Thymus (tissue), 11 donors: ENCODE measurements around the gene ASCL3. TPM values are rescaled to one million over a fixed set of nuclear protein-coding genes. Genes with fewer than 3 reads are reported as not detected.

ENCODE experiments used
- DNase-seq, 9 donors: peaks; one replicate each; pipeline ENCODE4 v3.0.0-alpha.2; 2013; ENCODE audit warnings: low spot score in 9 of 9, low read depth in 6 of 9, missing footprints in 1 of 9
- H3K27ac ChIP-seq, 2 donors: one replicate each; pipeline ENCODE4 v1.5.1; 2013; ENCODE audit warnings: control low read depth in 1 of 2, low read depth in 1 of 2, low read length in 1 of 2, mild to moderate bottlenecking in 1 of 2, moderate library complexity in 1 of 2
- H3K27me3 ChIP-seq, 2 donors: one replicate each; pipeline ENCODE4 v1.5.1; 2013; ENCODE audit warnings: low read length in 1 of 2; ENCODE audit not compliant: control insufficient read depth in 2 of 2, insufficient read depth in 1 of 2
- H3K36me3 ChIP-seq, 2 donors: one replicate each; pipeline ENCODE4 v1.5.1; 2013; ENCODE audit warnings: low read length in 1 of 2, mild to moderate bottlenecking in 1 of 2, moderate library complexity in 1 of 2; ENCODE audit not compliant: control insufficient read depth in 2 of 2, insufficient read depth in 2 of 2
- H3K4me1 ChIP-seq, 2 donors: one replicate each; pipeline ENCODE4 v1.5.1; 2013; ENCODE audit warnings: low read length in 2 of 2; ENCODE audit not compliant: control insufficient read depth in 2 of 2, insufficient read depth in 2 of 2
- H3K4me3 ChIP-seq, 2 donors: one replicate each; pipeline ENCODE4 v1.5.1; 2013; ENCODE audit warnings: low read length in 2 of 2, control low read depth in 1 of 2, mild to moderate bottlenecking in 1 of 2
- H3K9me3 ChIP-seq, 2 donors: one replicate each; pipeline ENCODE4 v1.5.1; 2013; ENCODE audit warnings: low read length in 1 of 2, mild to moderate bottlenecking in 1 of 2; ENCODE audit not compliant: control insufficient read depth in 2 of 2, insufficient read depth in 1 of 2
- WGBS: extraction: QIAGEN DNeasy Blood & Tissue Kit; methylation state at CpG from one replicate; pipeline ENCODE4 v1.1.7; 2013; 5-methylcytosine and 5-hydroxymethylcytosine counted together
- polyA plus RNA-seq: library from polyadenylated mRNA; stranded (reverse); fragments of 200-250 nt; gene quantifications from one replicate; pipeline ENCODE4 v1.2.3, GENCODE V29; 2013
- total RNA-seq: library from RNA; stranded (reverse); fragments of 120-200 nt; gene quantifications from one replicate; pipeline ENCODE4 v1.2.4, GENCODE V29; 2013
- donor health status: healthy.

Gene ASCL3
- total and polyA plus RNA-seq, 2 donors = 2.9 TPM; not detected in 1

DNA sequence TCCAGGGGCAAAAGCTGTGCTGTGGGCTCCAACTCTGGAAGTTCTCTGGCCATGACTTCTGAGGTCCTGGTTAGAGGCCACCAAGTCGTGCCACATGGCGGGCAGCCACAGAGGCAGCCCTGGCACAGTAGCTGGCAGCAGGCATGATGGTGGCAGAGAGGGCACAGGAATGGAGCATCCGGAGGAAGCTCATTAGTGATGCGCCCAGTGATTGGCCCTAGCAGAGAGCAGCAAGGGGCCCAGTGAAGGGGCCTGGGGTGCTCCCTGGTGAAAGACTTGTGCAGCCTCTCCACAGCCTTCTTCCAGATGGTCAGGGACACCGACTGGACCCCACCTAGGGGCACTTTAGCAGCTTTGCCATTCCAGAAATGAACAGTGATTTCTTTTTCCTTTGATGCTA lies 17.1 kb downstream of the ASCL3 start:
- Histone ChIP-seq H3K36me3 (peaks cover 21 to 47% of the 10 kb centered on the region in 2 donors), H3K27me3 (no peaks in the 10 kb centered on the region), H3K9me3 (no peaks in the 10 kb centered on the region), H3K27ac (no peak overlapping the region), H3K4me3 (no peak overlapping the region), H3K4me1 (peaks cover 0 to 4% of the 10 kb centered on the region in 2 donors)
- DNase-seq = no peak
- WGBS = 95% methylated on average over 5 of the region's 5 CpGs

GRCh38 chr11:8922691-8923090 lies 20.1 kb downstream of the ASCL3 start:
- H3K4me1 ChIP-seq = no peaks in the 10 kb centered on the region

GRCh38 chr11:8917157-8917825 lies 25.5 kb downstream of the ASCL3 start:
- H3K27me3 ChIP-seq = no peaks in the 10 kb centered on the region
- H3K4me3 ChIP-seq = no peak overlapping the region
- H3K9me3 ChIP-seq = no peaks in the 10 kb centered on the region
- H3K36me3 ChIP-seq = peaks cover 35 to 68% of the 10 kb centered on the region in 2 donors
- DNase-seq = no peak
- peak overlapping the region in 1 of 2 donors; percentile 52 for H3K27ac ChIP-seq
- H3K4me1 ChIP-seq = peaks cover 0 to 22% of the 10 kb centered on the region in 2 donors
- 92% methylated on average over 5 of the region's 5 CpGs for WGBS

More at GRCh38 chr11:8922691-8923090, 20.1 kb downstream of the ASCL3 start:
- Histone ChIP-seq H3K36me3 (peaks cover 38 to 75% of the 10 kb centered on the region in 2 donors), H3K9me3 (no peaks in the 10 kb centered on the region), H3K27ac (no peak overlapping the region), H3K27me3 (no peaks in the 10 kb centered on the region), H3K4me3 (no peak overlapping the region)
- WGBS = 96% methylated on average over 5 of the region's 5 CpGs
- DNase-seq = no peak

DNA sequence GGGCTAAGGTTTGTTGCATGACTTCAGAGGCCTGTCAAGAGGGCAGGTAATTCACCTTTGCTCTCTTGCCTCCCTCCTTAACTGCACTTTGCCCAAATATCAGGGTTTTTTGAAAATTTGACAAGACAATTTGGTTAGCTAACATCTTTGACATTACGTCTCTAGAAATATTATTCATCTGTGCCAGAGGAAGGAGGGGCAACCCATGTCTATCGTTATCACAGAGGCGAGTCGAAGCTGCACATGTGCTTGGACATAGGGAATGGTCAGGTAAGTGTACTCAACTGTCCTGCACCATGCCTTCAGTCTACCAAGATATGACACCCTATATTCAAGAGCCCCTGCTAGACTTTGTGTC lies 28.2 kb downstream of the ASCL3 start:
- Histone ChIP-seq H3K27ac (peak overlapping the region in 1 of 2 donors; percentile 70), H3K36me3 (peaks cover 19 to 42% of the 10 kb centered on the region in 2 donors), H3K4me3 (peak overlapping the region in 1 of 2 donors; percentile 30), H3K4me1 (peaks cover 0 to 31% of the 10 kb centered on the region in 2 donors), H3K9me3 (peaks cover 0 to 1% of the 10 kb centered on the region in 2 donors), H3K27me3 (peaks cover 0 to 9% of the 10 kb centered on the region in 2 donors)
- 91% methylated on average over 4 of the region's 4 CpGs for WGBS
- no peak for DNase-seq

- Histone ChIP-seq H3K36me3 (peaks cover 19 to 39% of the 10 kb centered on the region in 2 donors), H3K4me1 (peaks cover 0 to 31% of the 10 kb centered on the region in 2 donors), H3K27ac (peak overlapping the region; percentile 70 to 81), H3K27me3 (peaks cover 0 to 13% of the 10 kb centered on the region in 2 donors), H3K4me3 (peak overlapping the region; percentile 11 to 30), H3K9me3 (peaks cover 0 to 1% of the 10 kb centered on the region in 2 donors)
- WGBS = 7% methylated on average over 9 of the region's 9 CpGs
- DNase-seq = peak in 7 of 9 donors; percentile 18 to 76 (median 45)
Measured at GRCh38 chr11:8913961-8914660, 28.7 kb downstream of the ASCL3 start.

DNA sequence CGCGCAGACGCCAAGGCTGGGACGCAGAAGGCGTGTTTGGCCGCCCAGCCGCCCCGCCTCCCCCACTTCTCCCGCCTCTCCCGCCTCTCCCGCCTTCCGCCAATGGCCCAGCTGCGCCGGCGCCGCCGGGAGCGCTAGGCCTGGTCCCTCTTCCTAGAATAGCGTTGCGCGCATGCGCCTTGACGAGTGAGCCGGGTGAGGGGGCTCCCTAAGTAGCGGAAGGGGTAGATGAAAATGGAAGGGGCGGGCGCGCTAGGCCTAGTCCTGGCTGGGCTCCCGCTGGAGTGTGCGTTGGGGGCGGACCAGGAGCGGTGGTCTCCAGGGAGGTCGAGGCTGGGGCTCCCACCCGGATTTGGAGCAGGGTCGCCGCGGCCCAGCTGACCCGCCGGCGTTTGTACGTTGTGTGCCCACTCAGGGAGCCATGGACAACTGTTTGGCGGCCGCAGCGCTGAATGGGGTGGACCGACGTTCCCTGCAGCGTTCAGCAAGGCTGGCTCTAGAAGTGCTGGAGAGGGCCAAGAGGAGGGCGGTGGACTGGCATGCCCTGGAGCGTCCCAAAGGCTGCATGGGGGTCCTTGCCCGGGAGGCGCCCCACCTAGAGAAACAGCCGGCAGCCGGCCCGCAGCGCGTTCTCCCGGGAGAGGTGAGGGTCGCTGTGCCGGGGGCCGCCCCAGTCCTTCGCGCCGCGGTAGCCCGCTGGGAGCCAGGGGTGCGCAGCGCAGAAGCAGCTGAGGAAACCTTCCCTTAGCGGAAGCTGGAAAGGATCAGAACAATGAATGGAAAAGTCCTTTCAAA lies 31.6 kb downstream of the ASCL3 start, which contains the start of gene AKIP1:
Gene AKIP1 (plus strand): TSS at position 161 of the 795 bp plus-strand sequence. CDS start 261 bp downstream, at position 422.
- Histone ChIP-seq H3K4me1 (peaks cover 0 to 28% of the 10 kb centered on the region in 2 donors), H3K9me3 (peaks cover 0 to 1% of the 10 kb centered on the region in 2 donors), H3K4me3 (peak within 1 kb of the TSS; percentile 88 to 95), H3K27ac (peak within 1 kb of the TSS; percentile 83 to 84), H3K27me3 (peaks cover 0 to 18% of the 10 kb centered on the region in 2 donors), H3K36me3 (peaks cover 0 to 11% of the 10 kb centered on the region in 2 donors)
- peak; percentile 76 to 93 (median 82) for DNase-seq
- WGBS = under 1% methylated on average over 68 of the region's 68 CpGs

GRCh38 chr11:8910649-8911026 lies 32.2 kb downstream of the ASCL3 start:
- peaks cover 0 to 9% of the 10 kb centered on the region in 2 donors for H3K36me3 ChIP-seq
- H3K27ac ChIP-seq = no peak overlapping the region
- peaks cover 0 to 28% of the 10 kb centered on the region in 2 donors for H3K4me1 ChIP-seq
- H3K4me3 ChIP-seq = peak overlapping the region; percentile 88 to 95
- peak in 1 of 9 donors; percentile 11 for DNase-seq
- H3K9me3 ChIP-seq = peaks cover 0 to 1% of the 10 kb centered on the region in 2 donors
- 3% methylated on average over 19 of the region's 19 CpGs for WGBS
- peaks cover 0 to 18% of the 10 kb centered on the region in 2 donors for H3K27me3 ChIP-seq

GRCh38 chr11:8908099-8908498 lies 34.7 kb downstream of the ASCL3 start:
- Histone ChIP-seq H3K4me1 (peaks cover 0 to 12% of the 10 kb centered on the region in 2 donors), H3K27ac (no peak overlapping the region), H3K27me3 (peaks cover 0 to 18% of the 10 kb centered on the region in 2 donors), H3K36me3 (no peaks in the 10 kb centered on the region), H3K4me3 (no peak overlapping the region), H3K9me3 (peaks cover 0 to 1% of the 10 kb centered on the region in 2 donors)
- DNase-seq = no peak
